Fibroblast of lung (primary cell): ENCODE data around the gene DDX39B. TPM values are rescaled to one million over a fixed set of nuclear protein-coding genes. Genes with fewer than 3 reads are reported as not detected.

Experiments
- DNase-seq, 2 donors: peaks; one replicate each; pipeline versions ENCODE4 v3.0.0 to v3.0.0-alpha.2; 2010; ENCODE audit warnings: low read depth in 2 of 2
- H2AFZ ChIP-seq: 2 replicates; pipeline ENCODE4 v1.5.1; 2012; ENCODE audit warnings: low read length, control low read depth, inconsistent platforms
- H3K27ac ChIP-seq: 2 replicates; pipeline ENCODE4 v1.5.1; 2011; ENCODE audit warnings: low read length, control low read depth; ENCODE audit not compliant: insufficient read depth
- H3K27me3 ChIP-seq: 2 replicates; pipeline ENCODE4 v1.5.1; 2011; ENCODE audit warnings: mild to moderate bottlenecking, low read length; ENCODE audit not compliant: control insufficient read depth, insufficient read depth
- H3K36me3 ChIP-seq: 2 replicates; pipeline ENCODE4 v1.5.1; 2011; ENCODE audit warnings: low read length; ENCODE audit not compliant: control insufficient read depth, insufficient read depth
- H3K4me1 ChIP-seq: 2 replicates; pipeline ENCODE4 v1.5.1; 2011; ENCODE audit warnings: low read length; ENCODE audit not compliant: control insufficient read depth, insufficient read depth; ENCODE audit errors: extremely low read depth
- H3K4me2 ChIP-seq: 2 replicates; pipeline ENCODE4 v1.5.1; 2011; ENCODE audit warnings: low read length, control low read depth; ENCODE audit not compliant: insufficient read depth; ENCODE audit errors: extremely low read depth
- H3K4me3 ChIP-seq, 4 experiments: fragments of 200-600 bp in 1 of 4; sonication (generic) in 1 of 4; replicated peaks in 1 of 4; 2 replicates each; pipeline ENCODE4 v1.5.1; 2011 to 2016; ENCODE audit warnings: low read length in 4 of 4, low read depth in 3 of 4, mild to moderate bottlenecking in 3 of 4, control low read depth in 2 of 4, inconsistent platforms in 1 of 4, mixed read lengths in 1 of 4; ENCODE audit not compliant: insufficient read depth in 1 of 4; ENCODE audit errors: control extremely low read depth in 1 of 4
- H3K79me2 ChIP-seq: 2 replicates; pipeline ENCODE4 v1.5.1; 2012; ENCODE audit warnings: mild to moderate bottlenecking, low read length, inconsistent platforms; ENCODE audit not compliant: control insufficient read depth, insufficient read depth
- H3K9ac ChIP-seq: 2 replicates; pipeline ENCODE4 v1.5.1; 2011; ENCODE audit warnings: mild to moderate bottlenecking, low read length, control low read depth; ENCODE audit not compliant: insufficient read depth
- H3K9me3 ChIP-seq: 2 replicates; pipeline ENCODE4 v1.5.1; 2012; ENCODE audit warnings: low read depth, low read length; ENCODE audit not compliant: control insufficient read depth, insufficient read depth
- H4K20me1 ChIP-seq: 2 replicates; pipeline ENCODE4 v1.5.1; 2011; ENCODE audit warnings: low read length; ENCODE audit not compliant: control insufficient read depth, insufficient read depth; ENCODE audit errors: extremely low read depth
- EZH2 ChIP-seq: IDR thresholded peaks from 2 replicates; pipeline ENCODE4 v1.5.1; 2012; ENCODE audit warnings: low read length, control low read depth, mild to moderate bottlenecking; ENCODE audit errors: missing control alignments
- polyA plus RNA-seq, 2 donors: library from polyadenylated mRNA; depleted of rRNA in 1 of 2; stranded (reverse) in 1 of 2; unstranded in 1 of 2; fragments of >200 nt; gene quantifications; 2 replicates each; pipeline ENCODE4 v1.2.1, GENCODE V29; 2011 to 2012; ENCODE audit warnings: missing spikeins in 1 of 2
- total RNA-seq: library from RNA; depleted of rRNA; stranded (reverse); fragments of >200 nt; gene quantifications from 2 replicates; pipeline ENCODE4 v1.2.1, GENCODE V29; 2014
- TF ChIP-seq, protein P1 (sequence below), 2 donors: IDR thresholded peaks in 1 of 2; conservative IDR thresholded peaks in 1 of 2; 1 replicate in 1 of 2; 2 replicates in 1 of 2; pipeline ENCODE4 v1.5.1; 2011 to 2012; ENCODE audit warnings: low read length in 2 of 2, control low read depth in 1 of 2, inconsistent platforms in 1 of 2, low read depth in 1 of 2, mild to moderate bottlenecking in 1 of 2

DDX39B gene
- total and polyA plus RNA-seq, 2 donors (not counting 1 experiment from before 2014, with no cell fraction given): 323 to 370 TPM

DNA sequence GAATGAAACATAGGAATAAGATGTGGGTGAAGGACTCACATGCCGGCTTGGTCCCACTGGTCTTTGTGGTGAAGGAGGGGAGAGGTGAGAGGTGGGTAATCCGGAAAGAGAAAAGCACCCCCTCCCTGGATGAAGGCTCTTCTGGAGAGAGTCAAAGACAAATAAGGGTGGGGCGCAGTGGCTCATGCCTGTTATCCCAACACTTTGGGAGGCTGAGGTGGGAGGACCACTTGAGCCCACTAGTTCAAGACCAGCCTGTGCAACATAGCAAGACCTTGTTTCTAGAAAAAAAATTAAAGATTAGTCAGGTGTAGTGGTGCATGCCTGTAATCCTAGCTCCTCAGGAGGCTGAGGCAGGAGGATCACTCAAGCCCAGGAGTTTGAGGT lies 37.3 kb upstream of the DDX39B start:
- no peaks in the 10 kb centered on the region for H3K79me2 ChIP-seq
- H3K27me3 ChIP-seq: peaks cover 21% of the 10 kb centered on the region
- H2AFZ ChIP-seq: no peak overlapping the region
- DNase-seq: no peak
- H3K4me3 ChIP-seq: no peak overlapping the region
- no peaks in the 10 kb centered on the region for H3K9me3 ChIP-seq
- TF ChIP-seq, protein P1, sequence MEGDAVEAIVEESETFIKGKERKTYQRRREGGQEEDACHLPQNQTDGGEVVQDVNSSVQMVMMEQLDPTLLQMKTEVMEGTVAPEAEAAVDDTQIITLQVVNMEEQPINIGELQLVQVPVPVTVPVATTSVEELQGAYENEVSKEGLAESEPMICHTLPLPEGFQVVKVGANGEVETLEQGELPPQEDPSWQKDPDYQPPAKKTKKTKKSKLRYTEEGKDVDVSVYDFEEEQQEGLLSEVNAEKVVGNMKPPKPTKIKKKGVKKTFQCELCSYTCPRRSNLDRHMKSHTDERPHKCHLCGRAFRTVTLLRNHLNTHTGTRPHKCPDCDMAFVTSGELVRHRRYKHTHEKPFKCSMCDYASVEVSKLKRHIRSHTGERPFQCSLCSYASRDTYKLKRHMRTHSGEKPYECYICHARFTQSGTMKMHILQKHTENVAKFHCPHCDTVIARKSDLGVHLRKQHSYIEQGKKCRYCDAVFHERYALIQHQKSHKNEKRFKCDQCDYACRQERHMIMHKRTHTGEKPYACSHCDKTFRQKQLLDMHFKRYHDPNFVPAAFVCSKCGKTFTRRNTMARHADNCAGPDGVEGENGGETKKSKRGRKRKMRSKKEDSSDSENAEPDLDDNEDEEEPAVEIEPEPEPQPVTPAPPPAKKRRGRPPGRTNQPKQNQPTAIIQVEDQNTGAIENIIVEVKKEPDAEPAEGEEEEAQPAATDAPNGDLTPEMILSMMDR (conservative IDR thresholded peaks at IDR 0.05 in 1 of 2, IDR thresholded peaks at IDR 0.05 in 1 of 2; ENCODE audit: low read depth in 1 of 2, low read length in 2 of 2): no peak
- no peak for TF ChIP-seq EZH2
- H3K36me3 ChIP-seq: no peaks in the 10 kb centered on the region
- no peak overlapping the region for H3K27ac ChIP-seq
- no peak overlapping the region for H3K4me2 ChIP-seq
- H4K20me1 ChIP-seq: no peaks in the 10 kb centered on the region
- no peak overlapping the region for H3K9ac ChIP-seq
- H3K4me1 ChIP-seq: no peaks in the 10 kb centered on the region

DNA sequence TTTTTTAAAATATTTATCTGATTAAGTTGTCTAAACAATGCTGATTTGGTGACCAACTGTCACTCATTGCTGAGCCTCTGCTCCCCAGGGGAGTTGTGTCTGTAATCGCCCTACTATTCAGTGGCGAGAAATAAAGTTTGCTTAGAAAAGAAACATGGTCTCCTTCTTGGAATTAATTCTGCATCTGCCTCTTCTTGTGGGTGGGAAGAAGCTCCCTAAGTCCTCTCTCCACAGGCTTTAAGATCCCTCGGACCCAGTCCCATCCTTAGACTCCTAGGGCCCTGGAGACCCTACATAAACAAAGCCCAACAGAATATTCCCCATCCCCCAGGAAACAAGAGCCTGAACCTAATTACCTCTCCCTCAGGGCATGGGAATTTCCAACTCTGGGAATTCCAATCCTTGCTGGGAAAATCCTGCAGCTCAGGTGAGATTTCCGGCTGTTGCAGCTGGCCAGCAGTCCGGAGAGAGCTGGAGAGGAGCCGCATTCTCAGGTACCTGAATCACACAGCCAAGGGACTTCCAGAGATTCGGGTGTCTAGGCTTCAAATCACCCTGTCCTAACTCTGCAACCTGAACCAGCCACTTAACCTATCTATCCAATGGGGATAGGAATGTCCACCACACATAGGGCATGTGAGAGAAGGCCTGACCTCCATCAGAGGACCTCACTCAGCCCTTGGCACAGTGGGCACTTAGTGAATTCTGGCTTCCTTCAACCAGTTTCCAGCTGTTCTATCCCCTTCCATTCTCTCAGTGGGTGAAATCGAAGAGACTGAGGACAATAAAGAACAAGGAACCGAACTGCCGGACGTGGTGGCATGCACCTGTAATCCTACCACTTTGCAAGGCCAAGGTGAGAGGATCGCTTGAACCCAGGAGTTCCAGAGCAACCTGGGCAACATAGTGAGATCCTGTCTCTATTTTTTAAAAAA lies 36.6 kb upstream of the DDX39B start:
- H3K4me3 ChIP-seq: no peak overlapping the region
- H2AFZ ChIP-seq: no peak overlapping the region
- H3K9ac ChIP-seq: no peak overlapping the region
- no peaks in the 10 kb centered on the region for H3K36me3 ChIP-seq
- DNase-seq: no peak
- H3K4me1 ChIP-seq: no peaks in the 10 kb centered on the region
- H3K9me3 ChIP-seq: no peaks in the 10 kb centered on the region
- H3K27ac ChIP-seq: no peak overlapping the region
- H3K27me3 ChIP-seq: peaks cover 23% of the 10 kb centered on the region
- no peak for TF ChIP-seq EZH2
- TF ChIP-seq, protein P1 (conservative IDR thresholded peaks at IDR 0.05 in 1 of 2, IDR thresholded peaks at IDR 0.05 in 1 of 2; ENCODE audit: low read depth in 1 of 2, low read length in 2 of 2): no peak
- H3K4me2 ChIP-seq: no peak overlapping the region
- no peaks in the 10 kb centered on the region for H4K20me1 ChIP-seq
- no peaks in the 10 kb centered on the region for H3K79me2 ChIP-seq

DNA sequence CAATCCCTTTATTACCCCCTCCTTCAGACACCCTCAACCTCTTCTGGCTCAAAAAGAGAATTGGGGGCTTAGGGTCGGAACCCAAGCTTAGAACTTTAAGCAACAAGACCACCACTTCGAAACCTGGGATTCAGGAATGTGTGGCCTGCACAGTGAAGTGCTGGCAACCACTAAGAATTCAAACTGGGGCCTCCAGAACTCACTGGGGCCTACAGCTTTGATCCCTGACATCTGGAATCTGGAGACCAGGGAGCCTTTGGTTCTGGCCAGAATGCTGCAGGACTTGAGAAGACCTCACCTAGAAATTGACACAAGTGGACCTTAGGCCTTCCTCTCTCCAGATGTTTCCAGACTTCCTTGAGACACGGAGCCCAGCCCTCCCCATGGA lies 35.8 kb upstream of the DDX39B start:
- Histone ChIP-seq H3K4me1 (no peaks in the 10 kb centered on the region), H3K27ac (no peak overlapping the region), H3K36me3 (no peaks in the 10 kb centered on the region), H4K20me1 (no peaks in the 10 kb centered on the region), H3K79me2 (no peaks in the 10 kb centered on the region), H3K27me3 (peaks cover 28% of the 10 kb centered on the region), H3K9me3 (no peaks in the 10 kb centered on the region), H3K4me2 (no peak overlapping the region), H3K9ac (no peak overlapping the region), H3K4me3 (no peak overlapping the region), H2AFZ (no peak overlapping the region)
- TF ChIP-seq, protein P1 (conservative IDR thresholded peaks at IDR 0.05 in 1 of 2, IDR thresholded peaks at IDR 0.05 in 1 of 2; ENCODE audit: low read depth in 1 of 2, low read length in 2 of 2): no peak
- TF ChIP-seq EZH2: no peak
- DNase-seq: no peak
